Transverse colon (tissue), 4 donors: Measurements from ENCODE around the gene TFCP2L1.

Source experiments
- CTCF ChIP-seq, 5 experiments: fragments of 200-600 bp in 3 of 5; fragments of 450-650 bp in 2 of 5; sonication (generic) in 3 of 5; IDR thresholded peaks; 1 replicate in 2 of 5; 2 replicates in 3 of 5; pipeline ENCODE4 v1.5.1; 2016 to 2017; ENCODE audit warnings: antibody characterized with exemption in 5 of 5, inconsistent platforms in 3 of 5, mild to moderate bottlenecking in 2 of 5, moderate library complexity in 1 of 5
- EP300 ChIP-seq: sonication (generic); formaldehyde crosslinking; IDR thresholded peaks from one replicate; pipeline ENCODE4 v1.6.1; 2017; ENCODE audit warnings: antibody characterized with exemption, low read depth
- POLR2A ChIP-seq: fragments of 450-650 bp; IDR thresholded peaks from one replicate; pipeline ENCODE4 v1.6.1; 2016; ENCODE audit warnings: antibody characterized with exemption, mild to moderate bottlenecking, moderate library complexity
- POLR2AphosphoS5 ChIP-seq, 3 donors: sonication (generic); formaldehyde crosslinking; IDR thresholded peaks; one replicate each; pipeline ENCODE4 v1.6.1; 2016; ENCODE audit warnings: antibody characterized with exemption in 3 of 3

- no peak for TF ChIP-seq CTCF (IDR thresholded peaks at IDR 0.05)
- TF ChIP-seq POLR2A: no peak
- no peak for TF ChIP-seq POLR2AphosphoS5 (IDR thresholded peaks at IDR 0.05)
- TF ChIP-seq EP300: no peak
Observed at GRCh38 chr2:121238828-121239227, 46.2 kb downstream of the TFCP2L1 start.
